ENCODE measurements around the gene PLEK. TPM values are rescaled to one million over a fixed set of nuclear protein-coding genes. Genes with fewer than 3 reads are reported as not detected.

Gene PLEK
- total RNA-seq, 1 donor from 2014 or later = not detected

DNA sequence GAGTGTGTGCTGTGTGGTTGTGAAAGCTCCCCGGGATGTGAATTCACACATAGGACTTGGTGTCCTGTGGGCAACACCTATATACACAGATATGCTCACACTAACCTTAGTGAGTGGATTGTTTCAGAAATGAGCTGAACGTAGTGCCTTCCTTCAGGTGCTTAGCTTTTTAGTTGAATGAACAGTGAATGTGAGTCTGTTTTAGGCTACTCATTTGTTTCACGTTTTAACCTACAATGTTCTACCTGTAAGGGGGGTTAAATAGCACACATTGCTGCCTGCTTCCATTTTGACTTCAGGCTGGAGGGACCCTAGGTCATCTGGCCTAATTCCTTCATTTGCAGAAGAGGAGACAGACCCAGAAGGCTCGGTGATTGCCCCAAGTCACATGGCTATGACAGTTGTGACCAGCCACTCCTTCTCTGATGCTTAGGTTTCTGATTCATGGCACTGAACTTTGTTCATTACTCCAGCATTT lies 1.0 kb downstream of the PLEK start:
- TF ChIP-seq, protein P1, sequence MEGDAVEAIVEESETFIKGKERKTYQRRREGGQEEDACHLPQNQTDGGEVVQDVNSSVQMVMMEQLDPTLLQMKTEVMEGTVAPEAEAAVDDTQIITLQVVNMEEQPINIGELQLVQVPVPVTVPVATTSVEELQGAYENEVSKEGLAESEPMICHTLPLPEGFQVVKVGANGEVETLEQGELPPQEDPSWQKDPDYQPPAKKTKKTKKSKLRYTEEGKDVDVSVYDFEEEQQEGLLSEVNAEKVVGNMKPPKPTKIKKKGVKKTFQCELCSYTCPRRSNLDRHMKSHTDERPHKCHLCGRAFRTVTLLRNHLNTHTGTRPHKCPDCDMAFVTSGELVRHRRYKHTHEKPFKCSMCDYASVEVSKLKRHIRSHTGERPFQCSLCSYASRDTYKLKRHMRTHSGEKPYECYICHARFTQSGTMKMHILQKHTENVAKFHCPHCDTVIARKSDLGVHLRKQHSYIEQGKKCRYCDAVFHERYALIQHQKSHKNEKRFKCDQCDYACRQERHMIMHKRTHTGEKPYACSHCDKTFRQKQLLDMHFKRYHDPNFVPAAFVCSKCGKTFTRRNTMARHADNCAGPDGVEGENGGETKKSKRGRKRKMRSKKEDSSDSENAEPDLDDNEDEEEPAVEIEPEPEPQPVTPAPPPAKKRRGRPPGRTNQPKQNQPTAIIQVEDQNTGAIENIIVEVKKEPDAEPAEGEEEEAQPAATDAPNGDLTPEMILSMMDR (IDR thresholded peaks at IDR 0.05; ENCODE audit: unreplicated experiment) = no peak
- Mint-ChIP-seq H3K27me3 (ENCODE audit: low read depth) (no peaks in the 10 kb centered on the region), H3K9me3 (peaks cover 7% of the 10 kb centered on the region), H3K27ac (no peak overlapping the region), H3K4me3 (no peak overlapping the region), H3K36me3 (no peaks in the 10 kb centered on the region), H3K4me1 (peaks cover 5% of the 10 kb centered on the region)
- no peak for DNase-seq (ENCODE audit: low spot score in 2 of 2, unreplicated experiment in 2 of 2)

GRCh38 chr2:68367953-68368653 lies 3.0 kb downstream of the PLEK start:
- no peak overlapping the region for H3K27ac Mint-ChIP-seq
- no peak for DNase-seq (ENCODE audit: low spot score in 2 of 2, unreplicated experiment in 2 of 2)
- H3K9me3 Mint-ChIP-seq = no peaks in the 10 kb centered on the region
- H3K36me3 Mint-ChIP-seq = no peaks in the 10 kb centered on the region
- no peak overlapping the region for H3K4me3 Mint-ChIP-seq
- H3K4me1 Mint-ChIP-seq = peaks cover 5% of the 10 kb centered on the region
- no peaks in the 10 kb centered on the region for H3K27me3 Mint-ChIP-seq (ENCODE audit: low read depth)
- TF ChIP-seq, protein P1 (IDR thresholded peaks at IDR 0.05; ENCODE audit: unreplicated experiment) = no peak

GRCh38 chr2:68368654-68369336 lies 3.7 kb downstream of the PLEK start:
- no peaks in the 10 kb centered on the region for H3K36me3 Mint-ChIP-seq
- TF ChIP-seq, protein P1 (IDR thresholded peaks at IDR 0.05; ENCODE audit: unreplicated experiment) = no peak
- H3K4me1 Mint-ChIP-seq = peaks cover 5% of the 10 kb centered on the region
- DNase-seq (ENCODE audit: low spot score in 2 of 2, unreplicated experiment in 2 of 2) = no peak
- no peak overlapping the region for H3K27ac Mint-ChIP-seq
- H3K4me3 Mint-ChIP-seq = no peak overlapping the region
- H3K9me3 Mint-ChIP-seq = no peaks in the 10 kb centered on the region
- no peaks in the 10 kb centered on the region for H3K27me3 Mint-ChIP-seq (ENCODE audit: low read depth)

DNA sequence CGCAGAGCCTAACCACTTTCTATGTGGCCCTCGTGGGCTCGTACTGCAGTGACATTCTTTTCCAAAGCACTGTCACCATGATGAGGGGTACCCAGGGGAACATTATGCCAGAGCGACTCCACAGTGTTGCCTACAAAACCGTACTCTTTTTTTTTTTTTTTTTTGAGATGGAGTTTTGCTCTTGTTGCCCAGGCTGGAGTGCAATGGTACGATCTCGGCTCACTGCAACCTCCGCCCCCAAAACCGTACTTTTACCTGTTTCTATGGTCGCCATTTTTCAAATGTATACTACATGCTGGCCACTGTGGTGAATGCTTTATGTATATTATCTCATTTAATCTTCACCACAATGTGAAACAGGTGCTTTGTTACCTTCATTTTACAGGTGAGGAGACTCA lies 4.3 kb downstream of the PLEK start:
- H3K36me3 Mint-ChIP-seq = no peaks in the 10 kb centered on the region
- H3K27ac Mint-ChIP-seq = no peak overlapping the region
- H3K4me3 Mint-ChIP-seq = no peak overlapping the region
- H3K27me3 Mint-ChIP-seq (ENCODE audit: low read depth) = peaks cover 3% of the 10 kb centered on the region
- DNase-seq (ENCODE audit: low spot score in 2 of 2, unreplicated experiment in 2 of 2) = no peak
- TF ChIP-seq, protein P1 (IDR thresholded peaks at IDR 0.05; ENCODE audit: unreplicated experiment) = no peak
- peaks cover 5% of the 10 kb centered on the region for H3K4me1 Mint-ChIP-seq
- no peaks in the 10 kb centered on the region for H3K9me3 Mint-ChIP-seq

DNA sequence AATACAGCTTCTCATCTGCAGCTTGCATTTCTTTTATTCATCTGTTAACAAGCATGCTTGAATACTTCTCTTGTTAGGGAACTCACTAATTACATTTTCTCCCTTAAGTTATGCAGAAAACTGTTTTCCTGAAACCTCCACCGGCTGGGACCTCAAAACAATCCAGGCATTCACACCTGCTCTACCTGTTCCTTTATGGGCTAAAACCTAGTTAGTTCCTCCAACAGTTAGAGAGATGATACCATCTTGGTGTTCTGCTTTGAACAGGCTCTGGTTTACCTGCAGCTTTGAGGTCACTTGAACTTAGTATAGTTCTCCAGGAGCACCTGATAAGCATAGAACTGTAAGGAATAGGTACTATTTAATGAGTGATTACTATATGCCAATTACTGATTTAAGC lies 6.1 kb downstream of the PLEK start:
- TF ChIP-seq, protein P1 (IDR thresholded peaks at IDR 0.05; ENCODE audit: unreplicated experiment) = no peak
- Mint-ChIP-seq H3K9me3 (no peaks in the 10 kb centered on the region), H3K4me1 (peaks cover 5% of the 10 kb centered on the region), H3K36me3 (no peaks in the 10 kb centered on the region), H3K27ac (no peak overlapping the region), H3K4me3 (no peak overlapping the region), H3K27me3 (ENCODE audit: low read depth) (peaks cover 17% of the 10 kb centered on the region)
- no peak for DNase-seq (ENCODE audit: low spot score in 2 of 2, unreplicated experiment in 2 of 2)
